ENCODE measurements around the gene MARK3. TPM values are rescaled to one million over a fixed set of nuclear protein-coding genes. Genes with fewer than 3 reads are reported as not detected.

The MARK3 gene
- total RNA-seq, 4 donors from 2014 or later = 50.7 to 111 (median 89.1) TPM

GRCh38 chr14:103384450-103385151 is 614 bp upstream of the MARK3 start:
- intact Hi-C loops (cut with DNase I; ENCODE audit: low total_unique reads) = no loop called here
- peaks cover 0 to 11% of the 10 kb centered on the region in 2 donors for H3K4me1 ChIP-seq
- no peak for TF ChIP-seq POLR2A (IDR thresholded peaks at IDR 0.05)
- TF ChIP-seq CTCF (IDR thresholded peaks at IDR 0.05) = no peak
- DNase-seq = no peak
- H3K9me3 ChIP-seq = no peaks in the 10 kb centered on the region
- H3K4me3 ChIP-seq = peak overlapping the region; percentile 81 to 95
- H3K27ac ChIP-seq = peak overlapping the region; percentile 97 to 98
- no peaks in the 10 kb centered on the region for H3K27me3 ChIP-seq
- no peaks in the 10 kb centered on the region for H3K36me3 ChIP-seq

DNA sequence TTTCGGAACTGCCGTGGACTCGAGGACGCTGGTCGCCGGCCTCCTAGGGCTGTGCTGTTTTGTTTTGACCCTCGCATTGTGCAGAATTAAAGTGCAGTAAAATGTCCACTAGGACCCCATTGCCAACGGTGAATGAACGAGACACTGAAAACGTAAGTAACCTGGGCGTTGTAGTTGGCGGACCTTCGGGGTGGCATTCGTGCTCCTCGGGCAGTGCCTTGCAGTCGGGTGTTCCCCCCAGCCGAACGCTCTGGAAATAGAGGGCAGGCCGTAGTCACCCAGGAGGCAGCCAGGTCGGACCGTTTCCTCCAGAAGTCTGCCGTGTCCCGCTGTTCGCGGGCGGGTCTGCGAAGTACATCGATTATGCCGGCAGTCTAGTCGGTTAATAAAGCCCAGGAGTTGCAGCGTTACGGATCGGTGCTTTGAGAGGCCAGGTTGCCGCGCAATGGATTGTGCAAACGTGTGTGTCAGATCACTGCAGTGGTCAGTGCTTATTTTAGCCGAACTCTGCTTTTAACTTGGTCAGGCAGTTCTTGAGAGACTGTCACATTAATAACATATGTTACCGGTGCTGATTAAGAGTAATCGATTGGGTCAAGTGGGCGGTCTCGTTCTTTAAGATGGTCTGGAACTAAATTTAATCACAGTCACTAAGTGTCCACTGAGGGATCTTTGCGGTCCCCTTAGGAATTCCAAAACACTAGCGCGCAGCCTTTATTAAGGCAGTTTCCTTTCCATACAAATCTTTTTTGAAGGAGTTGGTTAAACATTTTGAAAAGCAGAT is 906 bp downstream of the MARK3 start:
- intact Hi-C loops (cut with DNase I; ENCODE audit: low total_unique reads) = no loop called here
- Histone ChIP-seq H3K36me3 (no peaks in the 10 kb centered on the region), H3K4me1 (peaks cover 0 to 11% of the 10 kb centered on the region in 2 donors), H3K4me3 (peak overlapping the region; percentile 81 to 95), H3K27me3 (no peaks in the 10 kb centered on the region), H3K9me3 (no peaks in the 10 kb centered on the region), H3K27ac (peak overlapping the region; percentile 97 to 98)
- TF ChIP-seq CTCF (IDR thresholded peaks at IDR 0.05) = no peak
- no peak for TF ChIP-seq POLR2A (IDR thresholded peaks at IDR 0.05)
- DNase-seq = no peak

GRCh38 chr14:103386713-103387329 is 1.6 kb downstream of the MARK3 start:
- no peak for TF ChIP-seq CTCF (IDR thresholded peaks at IDR 0.05)
- no peak for TF ChIP-seq POLR2A (IDR thresholded peaks at IDR 0.05)
- peak overlapping the region; percentile 81 to 95 for H3K4me3 ChIP-seq
- intact Hi-C loops (cut with DNase I; ENCODE audit: low total_unique reads) = no loop called here
- no peaks in the 10 kb centered on the region for H3K36me3 ChIP-seq
- H3K4me1 ChIP-seq = peaks cover 0 to 11% of the 10 kb centered on the region in 2 donors
- no peaks in the 10 kb centered on the region for H3K27me3 ChIP-seq
- DNase-seq = no peak
- no peaks in the 10 kb centered on the region for H3K9me3 ChIP-seq
- H3K27ac ChIP-seq = peak overlapping the region; percentile 97 to 98

DNA sequence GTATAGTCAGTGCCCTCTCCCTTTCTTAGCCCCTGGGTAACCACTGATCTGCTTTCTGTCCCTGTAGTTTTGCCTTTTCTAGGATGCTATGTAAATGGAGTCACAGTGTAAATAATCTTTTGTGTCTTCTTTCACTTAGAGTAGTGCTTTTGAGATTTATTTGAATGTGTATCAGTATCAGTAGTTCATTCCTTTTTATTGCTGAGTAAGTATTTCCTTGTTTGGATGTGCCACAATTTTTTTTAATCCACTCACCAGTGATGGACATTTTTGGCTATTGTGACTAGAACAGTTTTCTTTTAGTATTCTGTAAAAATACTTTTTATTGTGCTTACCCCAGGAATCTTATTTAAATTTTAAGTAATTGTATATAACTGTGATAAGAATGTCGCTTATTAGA is 3.4 kb downstream of the MARK3 start:
- Histone ChIP-seq H3K4me1 (peaks cover under 1 to 17% of the 10 kb centered on the region in 2 donors), H3K27me3 (no peaks in the 10 kb centered on the region), H3K4me3 (no peak overlapping the region), H3K27ac (no peak overlapping the region), H3K9me3 (no peaks in the 10 kb centered on the region), H3K36me3 (no peaks in the 10 kb centered on the region)
- TF ChIP-seq POLR2A (IDR thresholded peaks at IDR 0.05) (no peak), CTCF (IDR thresholded peaks at IDR 0.05) (no peak)
- intact Hi-C loops (cut with DNase I; ENCODE audit: low total_unique reads) = no loop called here
- DNase-seq = no peak

GRCh38 chr14:103390605-103391004 is 5.4 kb downstream of the MARK3 start:
- H3K4me3 ChIP-seq = no peak overlapping the region
- H3K27ac ChIP-seq = no peak overlapping the region
- DNase-seq = no peak
- TF ChIP-seq CTCF (IDR thresholded peaks at IDR 0.05) = no peak
- no peak for TF ChIP-seq POLR2A (IDR thresholded peaks at IDR 0.05)
- H3K36me3 ChIP-seq = no peaks in the 10 kb centered on the region
- H3K27me3 ChIP-seq = no peaks in the 10 kb centered on the region
- no peaks in the 10 kb centered on the region for H3K9me3 ChIP-seq
- peaks cover 6 to 13% of the 10 kb centered on the region in 2 donors for H3K4me1 ChIP-seq
- intact Hi-C loops (cut with DNase I; ENCODE audit: low total_unique reads) = no loop called here
